BE2C (cell line): ENCODE measurements around the gene TEAD3.
"Not testable (repeated sequence)": the region's sequence is repeated elsewhere in the genome, so short reads cannot be mapped to it uniquely, and the experiment has no call there.

ENCODE experiments used
- DNase-seq: peaks from one replicate; pipeline ENCODE4 v3.0.0-alpha.2; 2020
- H3K27me3 ChIP-seq: fragments of 250-450 bp; sonication (Bioruptor Pico); 2 replicates; pipeline ENCODE4 v1.5.1; 2020; ENCODE audit warnings: mild to moderate bottlenecking
- H3K36me3 ChIP-seq: fragments of 250-450 bp; sonication (Bioruptor Pico); 2 replicates; pipeline ENCODE4 v1.5.1; 2020; ENCODE audit warnings: mild to moderate bottlenecking
- H3K4me1 ChIP-seq: fragments of 250-450 bp; sonication (Bioruptor Pico); 2 replicates; pipeline ENCODE4 v1.5.1; 2020
- H3K4me3 ChIP-seq: 2 replicates; pipeline ENCODE4 v1.5.1; 2011; ENCODE audit warnings: low read depth, low read length
- H3K9me3 ChIP-seq: fragments of 250-450 bp; sonication (Bioruptor Pico); 2 replicates; pipeline ENCODE4 v1.5.1; 2020
- TF ChIP-seq, protein P1 (sequence below): IDR thresholded peaks from 2 replicates; pipeline ENCODE4 v1.5.1; 2012; ENCODE audit warnings: mild to moderate bottlenecking, low read depth, low read length

The TEAD3 gene

DNA sequence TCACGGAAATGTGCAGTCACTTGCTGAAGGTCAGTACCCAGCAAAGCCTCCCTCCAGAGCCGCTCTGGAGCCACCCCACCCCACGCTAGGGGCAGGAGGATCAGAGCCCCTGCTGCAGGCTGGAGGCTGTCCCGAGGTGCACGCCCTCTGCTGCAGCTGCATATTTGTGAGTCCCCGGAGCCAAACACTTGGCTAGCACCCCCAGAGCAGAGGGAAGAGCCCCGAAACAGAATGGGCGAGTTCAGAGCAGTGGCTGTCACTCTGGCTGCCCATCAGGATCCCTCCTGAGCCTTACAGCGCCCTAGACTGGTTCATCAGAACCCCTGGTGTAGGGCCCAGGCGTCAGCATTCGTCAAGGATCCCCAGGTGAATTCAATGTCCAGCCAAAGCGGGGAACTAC, 25.3 kb upstream of the TEAD3 start:
- no peak overlapping the region for H3K4me3 ChIP-seq
- DNase-seq: no peak
- TF ChIP-seq, protein P1, sequence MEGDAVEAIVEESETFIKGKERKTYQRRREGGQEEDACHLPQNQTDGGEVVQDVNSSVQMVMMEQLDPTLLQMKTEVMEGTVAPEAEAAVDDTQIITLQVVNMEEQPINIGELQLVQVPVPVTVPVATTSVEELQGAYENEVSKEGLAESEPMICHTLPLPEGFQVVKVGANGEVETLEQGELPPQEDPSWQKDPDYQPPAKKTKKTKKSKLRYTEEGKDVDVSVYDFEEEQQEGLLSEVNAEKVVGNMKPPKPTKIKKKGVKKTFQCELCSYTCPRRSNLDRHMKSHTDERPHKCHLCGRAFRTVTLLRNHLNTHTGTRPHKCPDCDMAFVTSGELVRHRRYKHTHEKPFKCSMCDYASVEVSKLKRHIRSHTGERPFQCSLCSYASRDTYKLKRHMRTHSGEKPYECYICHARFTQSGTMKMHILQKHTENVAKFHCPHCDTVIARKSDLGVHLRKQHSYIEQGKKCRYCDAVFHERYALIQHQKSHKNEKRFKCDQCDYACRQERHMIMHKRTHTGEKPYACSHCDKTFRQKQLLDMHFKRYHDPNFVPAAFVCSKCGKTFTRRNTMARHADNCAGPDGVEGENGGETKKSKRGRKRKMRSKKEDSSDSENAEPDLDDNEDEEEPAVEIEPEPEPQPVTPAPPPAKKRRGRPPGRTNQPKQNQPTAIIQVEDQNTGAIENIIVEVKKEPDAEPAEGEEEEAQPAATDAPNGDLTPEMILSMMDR: no peak

DNA sequence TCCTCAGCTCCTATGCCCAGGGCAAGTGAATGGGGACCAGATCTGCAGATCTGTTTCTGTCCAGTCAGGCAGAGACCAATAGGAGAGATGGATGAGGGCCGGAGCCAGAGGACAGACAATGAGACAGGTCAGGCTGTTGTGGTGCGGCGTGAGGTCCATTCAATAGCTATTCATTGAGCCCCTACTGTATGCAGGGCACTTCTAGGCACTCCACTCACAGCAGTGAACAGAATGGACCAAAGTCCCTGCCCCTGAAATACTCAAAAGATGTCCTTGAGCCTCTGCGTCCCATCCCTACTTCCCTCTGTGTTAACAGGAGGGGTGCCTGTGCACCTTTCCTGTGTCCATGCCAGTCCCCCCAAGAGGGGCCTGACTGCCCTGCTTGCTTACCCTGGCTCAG, 24.4 kb upstream of the TEAD3 start:
- Histone ChIP-seq H3K4me3 (no peak overlapping the region), H3K9me3 (no peaks in the 10 kb centered on the region), H3K4me1 (no peaks in the 10 kb centered on the region), H3K36me3 (no peaks in the 10 kb centered on the region), H3K27me3 (no peaks in the 10 kb centered on the region)
- TF ChIP-seq, protein P1: no peak
- no peak for DNase-seq

More for the DNA sequence above, 25.3 kb upstream of the TEAD3 start:
- no peaks in the 10 kb centered on the region for H3K9me3 ChIP-seq
- H3K36me3 ChIP-seq: no peaks in the 10 kb centered on the region
- H3K27me3 ChIP-seq: no peaks in the 10 kb centered on the region
- no peaks in the 10 kb centered on the region for H3K4me1 ChIP-seq

DNA sequence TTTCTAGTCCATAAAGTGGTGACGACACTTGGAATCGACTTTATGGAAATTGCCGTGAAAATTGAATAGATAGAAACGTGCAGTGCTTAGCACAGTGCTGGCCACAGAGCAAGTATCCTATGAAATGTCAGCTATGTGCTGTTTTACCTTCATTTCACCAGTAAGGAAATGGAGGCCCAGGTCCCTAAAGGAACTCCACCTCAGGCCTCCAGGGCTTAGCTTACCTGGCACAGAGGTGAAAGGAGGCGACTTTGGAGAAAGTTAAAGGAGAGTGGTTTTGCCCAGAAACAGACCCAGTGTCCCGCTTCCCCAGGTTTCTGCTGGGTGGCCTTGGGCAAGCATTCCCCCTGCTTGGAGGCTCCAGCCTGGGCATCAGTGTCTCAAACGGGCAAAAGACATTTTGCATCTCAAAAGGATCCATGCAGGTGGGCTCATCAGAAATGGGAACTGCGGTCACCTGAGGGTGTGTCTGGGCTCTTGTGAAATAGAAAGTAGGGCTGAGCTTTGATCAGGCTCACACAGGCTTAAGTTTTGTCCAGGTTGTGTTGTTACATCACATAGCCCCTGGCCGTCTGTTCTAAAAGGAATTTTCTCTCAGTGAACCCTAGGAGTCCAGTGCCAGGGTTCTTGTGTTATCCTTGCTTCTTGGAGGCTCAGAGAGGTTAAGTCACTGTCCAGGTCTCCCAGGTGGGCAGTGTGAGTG, 22.6 kb upstream of the TEAD3 start:
- H3K9me3 ChIP-seq: no peaks in the 10 kb centered on the region
- TF ChIP-seq, protein P1: no peak
- no peaks in the 10 kb centered on the region for H3K36me3 ChIP-seq
- no peaks in the 10 kb centered on the region for H3K4me1 ChIP-seq
- H3K27me3 ChIP-seq: no peaks in the 10 kb centered on the region
- no peak for DNase-seq
- no peak overlapping the region for H3K4me3 ChIP-seq

DNA sequence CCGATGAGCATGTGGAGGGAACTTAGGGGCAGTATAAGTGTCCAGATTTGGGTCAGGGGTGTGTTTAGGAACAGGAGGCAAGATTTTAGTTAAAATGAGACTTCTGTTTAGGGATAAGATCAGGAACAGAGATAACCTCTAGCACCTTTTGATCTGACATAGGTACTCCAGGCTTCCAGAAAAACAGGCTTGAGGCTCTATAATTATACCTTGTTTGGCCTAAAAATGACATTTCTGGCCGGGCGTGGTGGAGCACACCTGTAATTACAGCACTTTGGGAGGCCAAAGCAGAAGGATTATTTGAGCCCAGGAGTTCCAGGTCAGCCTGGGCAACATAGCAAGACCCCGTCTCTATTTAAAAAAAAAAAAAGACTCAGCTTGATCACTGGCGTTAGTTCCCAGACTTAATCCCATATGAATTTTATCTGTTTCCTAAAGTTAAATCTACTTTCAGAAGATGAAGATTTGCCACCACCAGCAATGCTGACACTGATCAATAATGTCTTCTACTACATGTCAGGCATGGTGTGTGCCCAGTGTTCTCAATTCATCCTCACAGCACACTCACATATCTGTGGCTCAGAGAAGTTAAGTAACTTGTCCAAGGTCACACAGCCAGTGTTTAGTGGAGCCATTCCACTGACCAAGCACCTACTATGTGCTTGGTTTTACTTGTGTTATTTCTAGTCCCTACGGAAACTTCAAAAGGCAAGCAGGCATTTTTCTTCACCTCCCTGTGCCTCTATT, 21.9 kb upstream of the TEAD3 start:
- Histone ChIP-seq H3K9me3 (no peaks in the 10 kb centered on the region), H3K36me3 (no peaks in the 10 kb centered on the region), H3K27me3 (no peaks in the 10 kb centered on the region), H3K4me1 (no peaks in the 10 kb centered on the region), H3K4me3 (no peak overlapping the region)
- TF ChIP-seq, protein P1: no peak
- no peak for DNase-seq

DNA sequence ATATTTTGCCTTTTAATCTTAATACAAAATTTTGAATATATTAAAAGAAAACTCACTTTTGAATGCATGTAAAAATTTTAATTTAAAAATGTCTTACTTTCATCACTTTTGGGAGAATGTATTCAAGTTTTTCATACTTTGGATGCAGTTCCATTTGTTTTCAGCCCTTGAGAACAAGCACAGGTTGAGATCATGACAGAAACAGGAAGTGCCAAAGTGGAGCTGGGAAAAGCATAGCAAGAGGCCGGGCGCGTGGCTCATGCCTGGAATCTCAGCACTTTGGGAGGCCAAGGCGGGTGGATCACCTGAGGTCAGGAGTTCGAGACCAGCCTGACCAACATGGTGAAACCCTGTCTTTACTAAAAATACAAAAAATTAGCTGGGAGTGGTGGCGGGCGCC, 21.1 kb upstream of the TEAD3 start:
- not testable (repeated sequence) for H3K36me3 ChIP-seq, H3K4me1 ChIP-seq, H3K4me3 ChIP-seq, H3K9me3 ChIP-seq, H3K27me3 ChIP-seq, DNase-seq

DNA sequence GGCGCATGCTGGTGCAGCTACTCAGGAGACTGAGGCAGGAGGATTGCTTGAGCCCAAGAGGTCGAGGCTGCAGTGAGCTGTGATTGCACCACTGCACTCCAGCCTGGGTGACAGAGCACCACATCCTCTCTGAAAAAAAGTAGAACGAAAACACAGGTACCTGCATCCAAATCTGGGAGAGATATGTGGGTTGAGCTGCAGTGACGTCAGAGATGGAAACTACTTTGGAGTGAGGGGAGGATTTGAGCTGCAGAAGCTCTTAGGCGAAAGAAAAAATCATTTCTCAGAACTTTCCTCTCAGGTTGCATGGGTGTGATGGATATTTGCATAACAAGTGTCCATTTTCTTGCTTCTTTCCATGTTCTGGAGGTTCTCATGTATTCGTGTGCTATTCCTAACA, 19.8 kb upstream of the TEAD3 start:
- Histone ChIP-seq H3K4me3 (no peak overlapping the region), H3K9me3 (no peaks in the 10 kb centered on the region), H3K4me1 (no peaks in the 10 kb centered on the region), H3K36me3 (no peaks in the 10 kb centered on the region), H3K27me3 (no peaks in the 10 kb centered on the region)
- TF ChIP-seq, protein P1: no peak
- DNase-seq: no peak

DNA sequence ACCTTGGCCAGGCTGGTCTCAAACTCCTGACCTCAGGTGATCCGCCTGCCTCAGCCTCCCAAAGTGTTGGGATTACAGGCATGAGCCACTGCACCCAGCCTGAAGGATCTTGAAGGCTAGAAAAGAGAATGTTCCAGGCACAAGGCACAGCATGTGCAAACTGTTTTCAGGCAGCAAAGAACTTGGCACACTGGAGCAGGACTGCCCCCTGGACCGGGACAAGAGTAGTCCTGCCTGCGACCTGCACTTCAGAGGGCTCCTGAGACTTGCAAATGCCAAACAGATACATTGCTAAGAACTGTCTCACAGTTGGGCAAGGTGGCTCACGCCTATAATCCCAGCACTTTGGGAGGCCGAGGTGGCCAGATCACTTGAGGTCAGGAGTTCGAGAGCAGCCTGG, 19.1 kb upstream of the TEAD3 start:
- not testable (repeated sequence) for DNase-seq, H3K27me3 ChIP-seq, H3K36me3 ChIP-seq, H3K4me3 ChIP-seq, H3K9me3 ChIP-seq, H3K4me1 ChIP-seq
